ENCODE measurements around the gene FKBP7.

Gene FKBP7

GRCh38 chr2:178479758-178480226, 1.4 kb upstream of the FKBP7 start:
- peak overlapping the region; percentile 44 for H3K4me3 ChIP-seq (ENCODE audit: control insufficient read depth, low read depth, low read length)
- DNase-seq (ENCODE audit: low read depth) = no peak
- TF ChIP-seq CTCF (conservative IDR thresholded peaks at IDR 0.05; ENCODE audit: control insufficient read depth, insufficient read depth, low read depth, low read length) = no peak

GRCh38 chr2:178479275-178479616, 846 bp upstream of the FKBP7 start:
- no peak for DNase-seq (ENCODE audit: low read depth)
- no peak for TF ChIP-seq CTCF (conservative IDR thresholded peaks at IDR 0.05; ENCODE audit: control insufficient read depth, insufficient read depth, low read depth, low read length)
- no peak overlapping the region for H3K4me3 ChIP-seq (ENCODE audit: control insufficient read depth, low read depth, low read length)

GRCh38 chr2:178478130-178478438, 316 bp downstream of the FKBP7 start:
- H3K4me3 ChIP-seq (ENCODE audit: control insufficient read depth, low read depth, low read length) = peak overlapping the region; percentile 99
- TF ChIP-seq CTCF (conservative IDR thresholded peaks at IDR 0.05; ENCODE audit: control insufficient read depth, insufficient read depth, low read depth, low read length) = no peak
- peak; percentile 25 for DNase-seq (ENCODE audit: low read depth)

GRCh38 chr2:178477443-178478129, 814 bp downstream of the FKBP7 start:
- H3K4me3 ChIP-seq (ENCODE audit: control insufficient read depth, low read depth, low read length) = peak overlapping the region; percentile 99
- no peak for TF ChIP-seq CTCF (conservative IDR thresholded peaks at IDR 0.05; ENCODE audit: control insufficient read depth, insufficient read depth, low read depth, low read length)
- no peak for DNase-seq (ENCODE audit: low read depth)

- DNase-seq (ENCODE audit: low read depth) = no peak
- no peak for TF ChIP-seq CTCF (conservative IDR thresholded peaks at IDR 0.05; ENCODE audit: control insufficient read depth, insufficient read depth, low read depth, low read length)
- H3K4me3 ChIP-seq (ENCODE audit: control insufficient read depth, low read depth, low read length) = no peak overlapping the region
Measured at GRCh38 chr2:178476477-178476876, 1.9 kb downstream of the FKBP7 start.

- DNase-seq (ENCODE audit: low read depth) = no peak
- no peak overlapping the region for H3K4me3 ChIP-seq (ENCODE audit: control insufficient read depth, low read depth, low read length)
- no peak for TF ChIP-seq CTCF (conservative IDR thresholded peaks at IDR 0.05; ENCODE audit: control insufficient read depth, insufficient read depth, low read depth, low read length)
Measured at GRCh38 chr2:178474560-178474959, 3.8 kb downstream of the FKBP7 start.

- peak; percentile 26 for DNase-seq (ENCODE audit: low read depth)
- no peak overlapping the region for H3K4me3 ChIP-seq (ENCODE audit: control insufficient read depth, low read depth, low read length)
- no peak for TF ChIP-seq CTCF (conservative IDR thresholded peaks at IDR 0.05; ENCODE audit: control insufficient read depth, insufficient read depth, low read depth, low read length)
Measured at GRCh38 chr2:178473931-178474330, 4.5 kb downstream of the FKBP7 start.
